Gastrocnemius medialis (tissue), 4 donors: Measurements from ENCODE around the gene RPS15.

Source experiments
- POLR2A ChIP-seq, 2 donors: fragments of 450-650 bp; IDR thresholded peaks; one replicate each; pipeline ENCODE4 v1.6.1; 2017; ENCODE audit warnings: antibody characterized with exemption in 2 of 2, mild to moderate bottlenecking in 2 of 2, moderate library complexity in 2 of 2
- TF ChIP-seq, protein P1 (sequence below), 5 experiments: fragments of 450-650 bp in 3 of 5; fragments of 200-600 bp in 2 of 5; sonication (generic) in 2 of 5; IDR thresholded peaks in 4 of 5; conservative IDR thresholded peaks in 1 of 5; 1 replicate in 4 of 5; 2 replicates in 1 of 5; pipeline ENCODE4 v1.5.1; 2016 to 2019; ENCODE audit warnings: antibody characterized with exemption in 5 of 5, mild to moderate bottlenecking in 3 of 5, moderate library complexity in 3 of 5

DNA sequence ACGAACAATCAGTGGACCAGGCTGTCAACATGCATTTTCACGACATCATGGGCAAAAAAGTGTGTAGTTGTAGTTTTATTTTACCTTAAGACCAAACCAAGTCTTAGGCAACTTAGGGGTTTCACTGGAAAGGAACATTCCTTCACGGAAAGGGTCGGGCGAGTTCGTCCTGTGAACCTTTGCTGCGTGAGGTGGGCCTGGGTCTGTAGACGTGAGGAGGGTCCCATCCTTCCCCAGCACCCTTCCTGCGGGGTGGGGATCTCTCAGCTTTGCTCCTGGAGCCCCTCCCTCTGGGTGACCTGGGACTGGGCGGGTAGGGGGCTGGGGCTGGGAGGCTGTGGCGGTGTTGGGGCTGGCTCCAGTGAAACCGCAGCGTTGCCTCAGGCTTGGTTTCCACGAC is 12.3 kb upstream of the RPS15 start:
- TF ChIP-seq, protein P1, sequence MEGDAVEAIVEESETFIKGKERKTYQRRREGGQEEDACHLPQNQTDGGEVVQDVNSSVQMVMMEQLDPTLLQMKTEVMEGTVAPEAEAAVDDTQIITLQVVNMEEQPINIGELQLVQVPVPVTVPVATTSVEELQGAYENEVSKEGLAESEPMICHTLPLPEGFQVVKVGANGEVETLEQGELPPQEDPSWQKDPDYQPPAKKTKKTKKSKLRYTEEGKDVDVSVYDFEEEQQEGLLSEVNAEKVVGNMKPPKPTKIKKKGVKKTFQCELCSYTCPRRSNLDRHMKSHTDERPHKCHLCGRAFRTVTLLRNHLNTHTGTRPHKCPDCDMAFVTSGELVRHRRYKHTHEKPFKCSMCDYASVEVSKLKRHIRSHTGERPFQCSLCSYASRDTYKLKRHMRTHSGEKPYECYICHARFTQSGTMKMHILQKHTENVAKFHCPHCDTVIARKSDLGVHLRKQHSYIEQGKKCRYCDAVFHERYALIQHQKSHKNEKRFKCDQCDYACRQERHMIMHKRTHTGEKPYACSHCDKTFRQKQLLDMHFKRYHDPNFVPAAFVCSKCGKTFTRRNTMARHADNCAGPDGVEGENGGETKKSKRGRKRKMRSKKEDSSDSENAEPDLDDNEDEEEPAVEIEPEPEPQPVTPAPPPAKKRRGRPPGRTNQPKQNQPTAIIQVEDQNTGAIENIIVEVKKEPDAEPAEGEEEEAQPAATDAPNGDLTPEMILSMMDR (IDR thresholded peaks at IDR 0.05 in 4 of 5, conservative IDR thresholded peaks at IDR 0.05 in 1 of 5), result no peak
- no peak for TF ChIP-seq POLR2A (IDR thresholded peaks at IDR 0.05)
